HG03196 (cell line): Measurements from ENCODE around the gene HIPK2.
A peak's percentile ranks its signal among the peaks of the same experiment; 100 is the strongest.

Experiments used
- ATAC-seq: cut with Tn5 transposase; IDR thresholded peaks from one replicate; pipeline ENCODE4 v1.9.1; 2021; ENCODE audit not compliant: unreplicated experiment

The HIPK2 gene

DNA sequence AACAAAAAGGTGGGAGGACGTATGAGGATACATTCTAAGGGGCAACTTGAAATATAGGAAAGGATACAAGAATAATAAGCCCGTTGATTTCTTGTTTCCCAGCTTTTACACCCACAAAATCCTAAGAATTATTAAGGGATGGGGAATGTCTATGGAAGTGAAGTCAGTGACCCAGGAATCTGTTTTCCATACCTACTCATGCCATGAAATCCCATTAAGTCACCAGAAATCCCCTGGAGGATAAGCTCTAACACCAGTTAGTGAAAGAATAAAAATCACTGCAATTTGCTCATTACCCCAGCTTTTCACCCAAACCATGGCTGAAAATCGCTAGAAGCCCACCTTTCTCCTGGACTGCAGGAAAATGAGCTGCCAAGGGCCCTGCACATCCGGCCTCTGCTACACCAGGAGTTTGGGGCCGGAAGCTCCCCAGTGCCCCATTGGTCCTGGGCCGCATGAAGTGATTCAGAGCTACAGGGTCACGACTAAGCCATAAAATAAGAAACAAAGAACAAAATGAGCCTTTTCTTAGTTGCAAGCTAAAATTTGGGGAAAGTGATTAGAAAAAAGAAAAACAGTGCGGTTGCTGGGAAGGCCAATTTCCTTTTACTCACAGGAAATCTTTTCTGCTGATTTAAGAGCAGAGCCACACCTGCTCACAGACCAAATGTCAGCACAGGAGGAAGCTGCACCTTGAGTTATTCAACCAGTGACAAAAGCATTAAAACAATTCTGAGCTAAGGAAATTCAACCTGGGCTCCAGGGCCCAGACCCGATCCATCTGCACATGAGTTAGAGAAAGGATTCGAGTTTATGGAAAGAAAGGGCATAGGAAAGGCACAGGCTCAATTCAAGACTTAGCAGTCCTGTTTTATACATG lies 40.3 kb downstream of the HIPK2 start:
- ATAC-seq = no peak

DNA sequence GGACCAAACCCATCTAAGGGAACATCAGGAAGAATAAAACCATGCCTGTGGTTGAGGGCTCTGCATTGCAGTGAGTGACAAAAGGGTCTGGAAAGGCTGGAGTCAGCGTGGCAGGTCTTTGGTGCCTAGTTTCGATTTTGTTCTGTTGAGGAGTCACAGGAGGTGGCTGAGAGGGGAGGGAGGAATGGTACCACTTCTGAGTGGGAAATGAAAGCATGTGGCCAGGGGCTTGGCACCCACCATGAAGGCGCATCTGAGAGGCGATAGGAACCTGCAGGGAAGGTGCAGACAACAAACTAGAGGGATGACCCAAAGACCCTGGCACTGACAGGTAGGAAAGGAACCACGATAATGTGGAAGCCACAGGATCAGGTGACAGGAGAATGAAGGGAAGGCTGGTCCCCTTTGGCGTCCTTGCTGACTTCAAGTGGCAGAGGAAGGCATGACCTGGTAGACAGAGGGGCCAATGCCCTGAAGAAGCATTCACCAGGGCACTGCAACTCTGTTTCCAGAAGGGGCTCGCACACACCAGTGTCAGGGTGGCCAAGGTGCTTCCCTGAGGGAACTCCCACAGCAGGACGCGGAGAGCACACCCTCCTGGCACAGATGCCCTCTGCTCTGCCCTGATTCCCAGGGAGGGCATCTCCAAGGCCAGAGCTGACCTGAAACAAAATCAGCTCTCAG lies 41.7 kb downstream of the HIPK2 start:
- ATAC-seq = no peak

DNA sequence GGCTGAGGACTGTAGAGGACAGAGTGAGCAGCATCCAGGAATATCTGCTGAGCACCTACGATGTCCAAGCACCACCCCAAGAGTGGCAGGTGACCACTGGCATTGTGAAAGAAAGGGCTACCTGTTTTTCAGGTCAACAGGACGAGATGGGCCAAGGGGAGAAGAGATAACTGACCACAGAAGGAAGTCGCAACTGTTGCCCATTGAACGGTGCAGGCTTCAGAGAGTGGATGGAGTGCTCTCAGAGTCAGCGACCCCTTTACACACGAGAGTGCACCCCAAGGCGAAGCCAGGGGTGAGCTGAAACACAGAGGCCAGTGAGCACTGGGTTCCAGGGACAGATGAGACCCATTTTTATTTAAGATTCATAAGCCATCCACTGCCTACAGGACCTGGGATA lies 42.3 kb downstream of the HIPK2 start:
- no peak for ATAC-seq

- ATAC-seq = no peak
These were observed 43.4 kb downstream of the HIPK2 start for GRCh38 chr7:139734395-139734794.

GRCh38 chr7:139733751-139734150 lies 44.0 kb downstream of the HIPK2 start:
- ATAC-seq = no peak

GRCh38 chr7:139732471-139733167 lies 45.2 kb downstream of the HIPK2 start:
- no peak for ATAC-seq

DNA sequence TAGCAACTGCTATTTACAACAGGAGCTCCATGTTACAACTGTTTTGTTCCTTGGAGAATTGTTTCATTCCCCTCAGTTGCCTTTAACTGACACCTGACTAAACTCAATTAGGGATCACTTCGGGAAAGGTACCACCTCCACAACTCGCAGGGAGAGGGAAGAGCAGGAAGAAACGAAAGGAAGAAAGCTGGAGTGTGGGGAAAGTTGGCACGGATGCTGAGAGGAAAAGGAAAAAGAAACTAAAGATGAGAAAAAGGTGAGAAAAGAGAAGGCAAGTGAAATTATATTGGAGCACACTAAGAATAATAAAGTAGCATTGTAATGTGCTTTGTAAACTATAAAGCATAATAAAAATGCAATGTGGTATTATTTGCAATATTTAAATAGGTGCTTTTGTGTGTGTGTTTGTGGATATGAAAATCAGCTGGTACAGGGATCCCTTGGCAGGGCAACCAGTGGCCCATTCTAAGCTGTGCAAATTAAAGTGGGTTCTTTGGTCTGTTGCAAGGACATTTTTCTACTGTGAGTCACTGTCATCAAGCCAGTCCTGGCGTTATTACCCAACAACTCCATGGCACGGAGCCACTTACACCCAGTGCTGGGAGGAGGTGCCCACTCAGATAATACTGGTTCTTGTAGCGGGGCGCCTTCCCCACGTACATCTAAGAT lies 45.9 kb downstream of the HIPK2 start:
- no peak for ATAC-seq

DNA sequence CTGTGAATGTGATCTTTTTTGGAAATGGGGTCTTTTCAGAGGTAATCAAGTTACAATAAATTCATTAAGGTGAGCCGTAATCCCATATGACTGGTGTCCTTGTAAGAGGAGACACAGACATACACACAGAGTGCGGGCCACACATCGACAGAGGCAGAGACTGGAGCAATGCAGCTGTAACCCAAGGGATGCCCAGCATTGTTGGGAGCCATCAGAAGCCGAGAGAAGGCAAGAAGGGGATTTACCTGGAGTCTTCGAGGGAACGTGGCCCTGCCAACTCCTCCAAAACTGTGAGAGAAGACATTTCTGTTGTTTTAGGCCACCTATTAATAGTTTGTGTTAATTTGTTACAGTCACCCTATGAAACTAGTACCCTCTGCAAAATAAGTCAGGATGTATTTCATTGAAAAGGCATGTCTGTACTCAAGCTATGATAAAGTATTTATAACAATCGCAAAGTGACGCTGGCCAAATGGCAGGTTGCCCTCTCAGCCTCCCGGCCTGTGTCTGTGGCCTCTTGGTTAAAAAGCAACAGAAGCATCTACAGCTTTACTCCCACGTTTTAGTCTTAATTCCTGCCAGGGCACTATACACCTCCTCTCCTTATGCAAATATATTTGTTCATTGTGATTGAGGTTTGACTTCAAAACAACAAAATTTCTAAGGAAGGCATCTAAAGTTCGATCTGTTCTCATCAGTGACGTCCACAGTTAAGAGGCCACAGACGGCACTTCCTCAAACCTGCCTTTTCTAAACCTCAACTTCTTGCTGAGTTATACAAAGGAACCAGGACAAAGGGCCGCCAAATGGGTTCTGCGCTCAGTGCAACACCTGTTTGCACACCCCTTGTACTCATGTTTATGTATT lies 46.8 kb downstream of the HIPK2 start:
- ATAC-seq = peak; percentile 72

GRCh38 chr7:139728203-139728602 lies 49.6 kb downstream of the HIPK2 start:
- no peak for ATAC-seq

DNA sequence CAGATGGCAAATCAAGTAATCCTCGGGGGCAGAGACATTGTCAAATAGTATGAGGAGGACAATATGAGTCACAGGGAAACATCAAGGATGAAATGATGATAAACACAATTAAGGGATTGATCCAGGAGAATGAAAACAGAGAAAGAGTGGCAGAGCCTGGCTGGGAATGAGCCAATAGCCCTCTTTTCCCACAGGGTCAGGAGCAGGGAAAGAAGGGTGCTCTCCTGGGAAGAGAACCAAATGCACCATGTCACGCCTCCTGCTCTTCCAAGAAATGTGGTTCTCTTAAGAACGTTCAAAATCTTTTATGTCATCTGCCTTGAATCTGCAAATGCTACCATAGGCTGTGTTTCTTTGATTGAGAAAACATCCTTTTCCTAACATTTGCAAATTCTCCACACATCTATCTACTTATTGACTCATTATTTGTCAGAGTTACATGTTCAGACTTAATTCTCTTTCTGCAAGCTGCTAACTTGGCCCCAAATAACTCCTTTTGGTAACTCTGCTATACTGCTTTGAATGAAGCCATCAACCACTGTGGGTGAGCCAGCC lies 50.6 kb downstream of the HIPK2 start:
- ATAC-seq = no peak

DNA sequence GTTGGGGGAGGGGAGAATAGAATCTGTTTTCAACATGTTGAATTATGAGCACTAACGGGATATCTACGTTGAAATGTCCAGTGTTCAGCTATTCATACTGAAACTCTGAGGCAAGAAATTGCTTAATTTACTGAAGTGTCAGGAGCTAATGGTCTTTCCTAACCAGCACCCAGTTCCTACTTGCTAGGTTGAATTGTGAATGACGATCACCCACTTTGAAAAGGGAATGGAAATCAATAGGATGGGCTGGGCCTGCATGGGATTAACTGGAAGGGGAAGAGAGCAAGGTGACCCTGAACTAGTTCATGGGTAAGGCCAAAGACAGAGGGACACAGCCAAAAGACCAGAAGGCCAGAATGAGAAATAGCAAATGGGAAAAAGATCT lies 51.3 kb downstream of the HIPK2 start:
- ATAC-seq = no peak

- no peak for ATAC-seq
These were observed 51.8 kb downstream of the HIPK2 start for GRCh38 chr7:139725858-139726484.

- ATAC-seq = peak; percentile 71
These were observed 52.7 kb downstream of the HIPK2 start for GRCh38 chr7:139725077-139725476.

GRCh38 chr7:139722604-139723003 lies 55.2 kb downstream of the HIPK2 start:
- no peak for ATAC-seq

DNA sequence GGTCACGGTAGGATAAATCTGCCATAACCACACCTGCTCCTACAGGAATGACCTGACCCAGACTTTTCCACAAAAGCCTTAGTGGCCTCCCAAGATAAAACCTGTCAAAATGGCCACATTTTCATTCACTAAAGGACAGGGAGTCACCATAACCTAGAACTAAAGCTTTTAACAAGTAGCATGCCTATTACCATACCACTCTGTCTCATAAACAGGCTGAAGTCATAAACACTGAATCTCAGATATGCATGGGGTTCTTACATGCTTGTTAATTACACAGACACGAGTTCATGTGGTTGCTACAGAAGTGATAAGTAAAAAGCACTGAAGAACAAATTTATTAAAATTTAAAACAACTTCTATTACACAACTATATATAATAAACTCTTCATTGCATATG lies 56.0 kb downstream of the HIPK2 start:
- ATAC-seq = no peak

DNA sequence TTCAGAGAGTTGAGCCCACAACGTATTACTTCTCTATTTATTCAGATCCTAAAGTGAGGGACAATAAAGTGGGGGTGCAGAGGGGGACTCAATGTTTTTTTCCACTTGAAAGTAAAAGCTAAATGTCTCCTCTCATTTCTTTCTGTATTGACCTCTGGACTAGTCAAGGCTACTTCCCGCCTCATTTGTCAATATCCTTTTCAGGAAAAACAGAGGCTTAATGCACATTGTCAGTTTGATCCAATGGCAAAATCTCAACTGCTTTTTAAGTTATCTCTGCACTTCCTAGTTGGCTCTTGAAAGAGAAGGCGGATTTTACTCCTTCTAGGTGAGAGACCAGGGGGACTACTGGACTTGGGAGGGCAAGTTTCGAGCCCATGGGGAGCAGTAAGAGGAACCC lies 56.4 kb downstream of the HIPK2 start:
- ATAC-seq = no peak

DNA sequence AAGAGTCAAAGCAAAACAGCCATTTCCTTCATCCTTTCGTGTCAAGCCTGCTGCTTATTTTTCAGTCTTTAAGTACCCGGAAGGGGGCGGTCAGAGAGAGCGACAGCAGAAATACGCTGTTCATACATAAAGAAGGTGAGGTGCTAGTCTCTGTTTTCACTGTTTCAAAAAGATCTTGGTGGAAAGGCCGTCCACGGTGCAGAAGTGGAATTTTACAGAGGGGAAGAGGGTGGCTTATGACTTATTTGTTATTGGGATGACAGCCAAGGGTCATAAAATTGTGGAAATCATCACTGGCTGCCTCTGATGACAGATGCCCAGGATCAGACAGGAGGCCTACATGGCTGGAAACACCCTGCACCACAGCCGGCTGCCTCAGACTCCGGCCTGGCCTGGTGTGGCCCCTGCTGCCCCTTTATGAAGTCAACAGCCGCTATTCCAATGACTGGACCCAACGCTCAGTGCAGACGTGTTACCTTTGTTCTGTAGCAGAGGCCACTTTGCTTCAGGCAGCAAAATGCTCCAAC lies 57.0 kb downstream of the HIPK2 start:
- ATAC-seq = no peak

GRCh38 chr7:139720186-139720585 lies 57.6 kb downstream of the HIPK2 start:
- ATAC-seq = no peak

GRCh38 chr7:139718859-139719258 lies 58.9 kb downstream of the HIPK2 start:
- ATAC-seq = no peak
